HG03103 (cell line): Measurements from ENCODE around the gene KIF13A.
"Not testable (repeated sequence)": the region's sequence is repeated elsewhere in the genome, so short reads cannot be mapped to it uniquely, and the experiment has no call there.

Source experiments
- ATAC-seq: cut with Tn5 transposase; IDR thresholded peaks from one replicate; pipeline ENCODE4 v1.9.1; 2021; ENCODE audit warnings: low read depth; ENCODE audit not compliant: unreplicated experiment

KIF13A gene

GRCh38 chr6:17740559-17741220 is 246.7 kb downstream of the KIF13A start:
- ATAC-seq = no peak

GRCh38 chr6:17737704-17738252 is 249.7 kb downstream of the KIF13A start:
- ATAC-seq = no peak

GRCh38 chr6:17735311-17735710 is 252.1 kb downstream of the KIF13A start:
- not testable (repeated sequence) for ATAC-seq

- ATAC-seq = no peak
Measured at GRCh38 chr6:17730078-17730704, 257.2 kb downstream of the KIF13A start.

- no peak for ATAC-seq
Measured at GRCh38 chr6:17729223-17730077, 258.0 kb downstream of the KIF13A start.

- ATAC-seq = no peak
Measured at GRCh38 chr6:17728551-17729222, 258.7 kb downstream of the KIF13A start.

GRCh38 chr6:17725083-17725482 is 262.4 kb downstream of the KIF13A start:
- no peak for ATAC-seq

GRCh38 chr6:17724341-17724740 is 263.1 kb downstream of the KIF13A start:
- no peak for ATAC-seq

GRCh38 chr6:17721671-17722070 is 265.8 kb downstream of the KIF13A start:
- ATAC-seq = no peak

- no peak for ATAC-seq
Measured at GRCh38 chr6:17719323-17720041, 268.0 kb downstream of the KIF13A start.

- ATAC-seq = no peak
Measured at GRCh38 chr6:17716221-17716620, 271.2 kb downstream of the KIF13A start.

GRCh38 chr6:17714879-17715851 is 272.3 kb downstream of the KIF13A start:
- ATAC-seq = peak; percentile 74

- no peak for ATAC-seq
Measured at GRCh38 chr6:17714177-17714576, 273.3 kb downstream of the KIF13A start.

GRCh38 chr6:17712576-17712975 is 274.9 kb downstream of the KIF13A start:
- ATAC-seq = no peak

- no peak for ATAC-seq
Measured at GRCh38 chr6:17710331-17710730, 277.1 kb downstream of the KIF13A start.

GRCh38 chr6:17709476-17709875 is 278.0 kb downstream of the KIF13A start:
- ATAC-seq = no peak
